AG09309 (cell line): ENCODE results near the gene NCAM1.

ENCODE experiments used
- DNase-seq: peaks from one replicate; pipeline ENCODE4 v3.0.0-alpha.2; 2010; ENCODE audit warnings: low read depth
- H3K4me3 ChIP-seq: 2 replicates; pipeline ENCODE4 v1.5.1; 2011; ENCODE audit warnings: mild to moderate bottlenecking, low read depth, low read length, moderate library complexity; ENCODE audit not compliant: control insufficient read depth
- CTCF ChIP-seq: IDR thresholded peaks from 2 replicates; pipeline ENCODE4 v1.5.1; 2011; ENCODE audit warnings: mild to moderate bottlenecking, low read depth, low read length, inconsistent platforms; ENCODE audit not compliant: insufficient read depth, control insufficient read depth; ENCODE audit errors: missing control alignments

Gene NCAM1

GRCh38 chr11:113015098-113015455 lies 53.9 kb downstream of the NCAM1 start:
- TF ChIP-seq CTCF = no peak
- no peak for DNase-seq
- no peak overlapping the region for H3K4me3 ChIP-seq

- no peak for DNase-seq
- H3K4me3 ChIP-seq = no peak overlapping the region
- TF ChIP-seq CTCF = no peak
Measured at GRCh38 chr11:113016905-113017304, 55.7 kb downstream of the NCAM1 start.

GRCh38 chr11:113018913-113019312 lies 57.7 kb downstream of the NCAM1 start:
- no peak overlapping the region for H3K4me3 ChIP-seq
- DNase-seq = no peak
- TF ChIP-seq CTCF = no peak

GRCh38 chr11:113019711-113020110 lies 58.5 kb downstream of the NCAM1 start:
- TF ChIP-seq CTCF = no peak

GRCh38 chr11:113021111-113021510 lies 59.9 kb downstream of the NCAM1 start:
- no peak for TF ChIP-seq CTCF
- no peak overlapping the region for H3K4me3 ChIP-seq
- DNase-seq = no peak

More at GRCh38 chr11:113019711-113020110, 58.5 kb downstream of the NCAM1 start:
- DNase-seq = no peak
- H3K4me3 ChIP-seq = no peak overlapping the region

- TF ChIP-seq CTCF = no peak
- no peak for DNase-seq
- no peak overlapping the region for H3K4me3 ChIP-seq
Measured at GRCh38 chr11:113022262-113022661, 61.0 kb downstream of the NCAM1 start.

GRCh38 chr11:113023228-113023627 lies 62.0 kb downstream of the NCAM1 start:
- TF ChIP-seq CTCF = no peak
- H3K4me3 ChIP-seq = no peak overlapping the region
- no peak for DNase-seq
